ENCODE measurements around the gene LTO1. TPM values are rescaled to one million over a fixed set of nuclear protein-coding genes. Genes with fewer than 3 reads are reported as not detected.

Gene LTO1
- total RNA-seq, 1 donor from 2014 or later = 20.0 TPM

- Mint-ChIP-seq H3K27ac (ENCODE audit: unreplicated experiment) (no peak overlapping the region), H3K9me3 (ENCODE audit: unreplicated experiment) (peaks cover 2% of the 10 kb centered on the region), H3K36me3 (ENCODE audit: low read depth, unreplicated experiment) (no peaks in the 10 kb centered on the region), H3K27me3 (ENCODE audit: low read depth, unreplicated experiment) (peaks cover 56% of the 10 kb centered on the region), H3K4me3 (ENCODE audit: unreplicated experiment) (no peak overlapping the region), H3K4me1 (ENCODE audit: low read depth, unreplicated experiment) (peaks cover 5% of the 10 kb centered on the region)
- no peaks in the 10 kb centered on the region for H3K4me1 ChIP-seq (ENCODE audit: insufficient read depth, low read length)
- H3K4me2 ChIP-seq (ENCODE audit: low read length) = no peak overlapping the region
- H3K79me2 ChIP-seq (ENCODE audit: insufficient read depth, low read length) = no peaks in the 10 kb centered on the region
- TF ChIP-seq EZH2 (IDR thresholded peaks at IDR 0.05; ENCODE audit: insufficient read depth, low read length) = peak; percentile 14
- no peak for TF ChIP-seq CTCF (IDR thresholded peaks at IDR 0.05; ENCODE audit: insufficient read depth, low read depth, low read length)
- H3K27me3 ChIP-seq (ENCODE audit: insufficient read depth, low read length) = peaks cover 42% of the 10 kb centered on the region
- H3K4me3 ChIP-seq (ENCODE audit: insufficient read depth, low read depth, low read length) = no peak overlapping the region
- no peaks in the 10 kb centered on the region for H3K9me3 ChIP-seq (ENCODE audit: insufficient read depth, low read depth, low read length)
- H3K36me3 ChIP-seq (ENCODE audit: insufficient read depth, low read length) = no peaks in the 10 kb centered on the region
- H3K9ac ChIP-seq (ENCODE audit: low read length) = no peak overlapping the region
- no peak overlapping the region for H3K27ac ChIP-seq (ENCODE audit: low read depth, low read length)
- no peak for DNase-seq (ENCODE audit: low read depth)
- H4K20me1 ChIP-seq (ENCODE audit: insufficient read depth, low read length) = no peaks in the 10 kb centered on the region
- no peak for FAIRE-seq
- H2AFZ ChIP-seq (ENCODE audit: low read depth, low read length) = no peak overlapping the region
These were observed 46.0 kb upstream of the LTO1 start for GRCh38 chr11:69721106-69721505.

GRCh38 chr11:69718912-69719311, 43.8 kb upstream of the LTO1 start:
- peaks cover 44% of the 10 kb centered on the region for H3K27me3 ChIP-seq (ENCODE audit: insufficient read depth, low read length)
- H3K4me1 Mint-ChIP-seq (ENCODE audit: low read depth, unreplicated experiment) = no peaks in the 10 kb centered on the region
- no peak overlapping the region for H3K4me3 ChIP-seq (ENCODE audit: insufficient read depth, low read depth, low read length)
- no peaks in the 10 kb centered on the region for H3K36me3 ChIP-seq (ENCODE audit: insufficient read depth, low read length)
- peaks cover 64% of the 10 kb centered on the region for H3K27me3 Mint-ChIP-seq (ENCODE audit: low read depth, unreplicated experiment)
- FAIRE-seq (no peak), DNase-seq (ENCODE audit: low read depth) (no peak)
- no peaks in the 10 kb centered on the region for H3K4me1 ChIP-seq (ENCODE audit: insufficient read depth, low read length)
- H3K36me3 Mint-ChIP-seq (ENCODE audit: low read depth, unreplicated experiment) = no peaks in the 10 kb centered on the region
- H4K20me1 ChIP-seq (ENCODE audit: insufficient read depth, low read length) = no peaks in the 10 kb centered on the region
- H3K4me3 Mint-ChIP-seq (ENCODE audit: unreplicated experiment) = no peak overlapping the region
- H3K79me2 ChIP-seq (ENCODE audit: insufficient read depth, low read length) = no peaks in the 10 kb centered on the region
- no peak overlapping the region for H2AFZ ChIP-seq (ENCODE audit: low read depth, low read length)
- H3K9me3 Mint-ChIP-seq (ENCODE audit: unreplicated experiment) = no peaks in the 10 kb centered on the region
- TF ChIP-seq CTCF (IDR thresholded peaks at IDR 0.05; ENCODE audit: insufficient read depth, low read depth, low read length) (no peak), EZH2 (IDR thresholded peaks at IDR 0.05; ENCODE audit: insufficient read depth, low read length) (no peak)
- H3K27ac ChIP-seq (ENCODE audit: low read depth, low read length) = no peak overlapping the region
- no peak overlapping the region for H3K9ac ChIP-seq (ENCODE audit: low read length)
- H3K9me3 ChIP-seq (ENCODE audit: insufficient read depth, low read depth, low read length) = no peaks in the 10 kb centered on the region
- H3K27ac Mint-ChIP-seq (ENCODE audit: unreplicated experiment) = no peak overlapping the region
- H3K4me2 ChIP-seq (ENCODE audit: low read length) = no peak overlapping the region

DNA sequence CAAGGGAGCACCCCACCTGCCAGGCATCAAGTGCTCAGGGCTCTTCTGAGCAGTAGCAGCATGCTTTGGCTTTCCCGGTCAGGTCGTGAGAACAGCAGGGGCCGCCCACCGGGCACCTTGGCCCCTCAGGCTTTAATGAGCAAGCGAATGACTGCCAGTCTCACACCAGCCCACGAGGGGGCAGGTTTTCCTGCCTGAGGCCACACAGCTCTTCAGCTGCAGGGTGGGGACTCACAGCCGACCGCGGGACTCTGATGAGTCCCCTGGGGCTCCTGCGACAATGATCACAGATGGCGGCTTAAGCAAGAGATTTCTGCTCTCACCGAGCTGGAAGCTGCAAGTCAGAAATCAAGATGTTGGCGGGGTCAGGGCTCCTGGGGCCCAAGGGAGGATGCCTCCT, 43.0 kb upstream of the LTO1 start:
- Histone ChIP-seq H3K27me3 (ENCODE audit: insufficient read depth, low read length) (peaks cover 44% of the 10 kb centered on the region), H2AFZ (ENCODE audit: low read depth, low read length) (peak overlapping the region; percentile 24), H3K36me3 (ENCODE audit: insufficient read depth, low read length) (no peaks in the 10 kb centered on the region), H3K4me2 (ENCODE audit: low read length) (no peak overlapping the region), H3K4me1 (ENCODE audit: insufficient read depth, low read length) (no peaks in the 10 kb centered on the region), H3K4me3 (ENCODE audit: insufficient read depth, low read depth, low read length) (no peak overlapping the region), H3K9me3 (ENCODE audit: insufficient read depth, low read depth, low read length) (no peaks in the 10 kb centered on the region), H3K27ac (ENCODE audit: low read depth, low read length) (no peak overlapping the region), H4K20me1 (ENCODE audit: insufficient read depth, low read length) (no peaks in the 10 kb centered on the region), H3K9ac (ENCODE audit: low read length) (no peak overlapping the region), H3K79me2 (ENCODE audit: insufficient read depth, low read length) (no peaks in the 10 kb centered on the region)
- Mint-ChIP-seq H3K4me3 (ENCODE audit: unreplicated experiment) (no peak overlapping the region), H3K4me1 (ENCODE audit: low read depth, unreplicated experiment) (no peaks in the 10 kb centered on the region), H3K9me3 (ENCODE audit: unreplicated experiment) (no peaks in the 10 kb centered on the region), H3K27ac (ENCODE audit: unreplicated experiment) (no peak overlapping the region), H3K27me3 (ENCODE audit: low read depth, unreplicated experiment) (peaks cover 59% of the 10 kb centered on the region), H3K36me3 (ENCODE audit: low read depth, unreplicated experiment) (no peaks in the 10 kb centered on the region)
- FAIRE-seq (no peak), DNase-seq (ENCODE audit: low read depth) (no peak)
- TF ChIP-seq EZH2 (IDR thresholded peaks at IDR 0.05; ENCODE audit: insufficient read depth, low read length) = no peak
- TF ChIP-seq CTCF (IDR thresholded peaks at IDR 0.05; ENCODE audit: insufficient read depth, low read depth, low read length) = peak; percentile 47
